HepG2 (cell line): Measurements from ENCODE around the gene LGALS14. TPM values are rescaled to one million over a fixed set of nuclear protein-coding genes. Genes with fewer than 3 reads are reported as not detected.

Source experiments
- ZKSCAN1 ChIP-seq: fragments of 150-350 bp; IDR thresholded peaks from 2 replicates; pipeline ENCODE4 v1.6.1; 2014; ENCODE audit warnings: low read length
- ZNF136 ChIP-seq: sonication (generic); formaldehyde crosslinking; IDR thresholded peaks from 2 replicates; pipeline ENCODE4 v1.8.1; 2022; ENCODE audit warnings: low read depth, mild to moderate bottlenecking, moderate library complexity, missing genetic modification reagents
- polyA plus RNA-seq, 8 experiments: library from polyadenylated mRNA; depleted of rRNA in 3 of 8; stranded (reverse) in 7 of 8; unstranded in 1 of 8; fragments of >200 nt; fragmentation: Illumina TruSeq in 4 of 8; extraction: Trizol in 4 of 8; gene quantifications; 2 replicates each; pipeline versions ENCODE4 v1.2.1 to v1.2.3, GENCODE V29; 2011 to 2016; ENCODE audit warnings: low read depth in 4 of 8, missing spikeins in 1 of 8, mixed read lengths in 1 of 8; ENCODE audit not compliant: insufficient read depth in 1 of 8
- small RNA-seq, 3 experiments: library from RNA; depleted of rRNA; stranded (forward); fragments of <200 nt; gene quantifications; one replicate each; pipeline ENCODE3, GENCODE V24; 2012; ENCODE audit warnings: low read depth in 2 of 3, low replicate concordance in 1 of 3; ENCODE audit not compliant: insufficient read length in 3 of 3, insufficient read depth in 2 of 3
- total RNA-seq, 5 experiments: library from RNA; depleted of rRNA; stranded (reverse); fragments of >200 nt; fragmentation: Illumina TruSeq; extraction: Trizol; gene quantifications; 2 replicates each; pipeline ENCODE4 v1.2.3, GENCODE V29; 2016; ENCODE audit warnings: low read depth in 1 of 5

LGALS14 gene
- total and polyA plus RNA-seq, 2 of the 13 experiments (the other 11 are each of a cell fraction or from before 2014, with no cell fraction given), result not detected

GRCh38 chr19:39754971-39755370, 50.7 kb downstream of the LGALS14 start (continued):
- TF ChIP-seq ZKSCAN1 (no peak), ZNF136 (CRISPR knock-in tag) (no peak)

Small RNA genes lying within 50 kb of the gene (small RNA-seq; reads per million reads assigned to genes)
- gene RPS29P27, result 0 reads per million in 3 experiments

Other genes starting within 250 kb of the LGALS14 start
- gene TIMM50, start 223.6 kb upstream of the LGALS14 start, total RNA-seq (2016; rRNA removed; fragmentation: Illumina TruSeq; extraction: Trizol), result 89.1 and 91.1 TPM in 2 replicates
- gene TIMM50, start 223.6 kb upstream of the LGALS14 start, polyA plus RNA-seq (2011; rRNA removed), result 90.0 and 92.5 TPM in 2 replicates
- 0.35 and 0.53 TPM in 2 replicates for gene DLL3, start 205.5 kb upstream of the LGALS14 start, total RNA-seq (2016; rRNA removed; fragmentation: Illumina TruSeq; extraction: Trizol)
- 0.55 and 0.60 TPM in 2 replicates for gene DLL3, start 205.5 kb upstream of the LGALS14 start, polyA plus RNA-seq (2011; rRNA removed)
- gene SELENOV, start 189.3 kb upstream of the LGALS14 start, total RNA-seq (2016; rRNA removed; fragmentation: Illumina TruSeq; extraction: Trizol), result not detected in 2 replicates
- gene SELENOV, start 189.3 kb upstream of the LGALS14 start, polyA plus RNA-seq (2011; rRNA removed), result not detected in 2 replicates
- gene EID2B, start 171.6 kb upstream of the LGALS14 start, total RNA-seq (2016; rRNA removed; fragmentation: Illumina TruSeq; extraction: Trizol), result 3.6 and 3.7 TPM in 2 replicates
- gene EID2B, start 171.6 kb upstream of the LGALS14 start, polyA plus RNA-seq (2011; rRNA removed), result 2.2 and 2.5 TPM in 2 replicates
- 13.8 and 14.1 TPM in 2 replicates for gene EID2, start 164.3 kb upstream of the LGALS14 start, total RNA-seq (2016; rRNA removed; fragmentation: Illumina TruSeq; extraction: Trizol)
- 3.7 and 5.1 TPM in 2 replicates for gene EID2, start 164.3 kb upstream of the LGALS14 start, polyA plus RNA-seq (2011; rRNA removed)
- gene LGALS13, start 102.0 kb upstream of the LGALS14 start, total RNA-seq (2016; rRNA removed; fragmentation: Illumina TruSeq; extraction: Trizol), result not detected in 2 replicates
- not detected in 2 replicates for gene LGALS13, start 102.0 kb upstream of the LGALS14 start, polyA plus RNA-seq (2011; rRNA removed)
- gene LGALS16, start 48.6 kb upstream of the LGALS14 start, total RNA-seq (2016; rRNA removed; fragmentation: Illumina TruSeq; extraction: Trizol), result not detected in 2 replicates
- not detected in 2 replicates for gene LGALS16, start 48.6 kb upstream of the LGALS14 start, polyA plus RNA-seq (2011; rRNA removed)
- not detected in 2 replicates for gene CLC, start 33.5 kb downstream of the LGALS14 start, total RNA-seq (2016; rRNA removed; fragmentation: Illumina TruSeq; extraction: Trizol)
- gene CLC, start 33.5 kb downstream of the LGALS14 start, polyA plus RNA-seq (2011; rRNA removed), result not detected in 2 replicates
- gene LEUTX, start 74.4 kb downstream of the LGALS14 start, total RNA-seq (2016; rRNA removed; fragmentation: Illumina TruSeq; extraction: Trizol), result not detected in 2 replicates
- not detected in 2 replicates for gene LEUTX, start 74.4 kb downstream of the LGALS14 start, polyA plus RNA-seq (2011; rRNA removed)
- 0.45 and 0.82 TPM in 2 replicates for gene DYRK1B, start 129.7 kb downstream of the LGALS14 start, total RNA-seq (2016; rRNA removed; fragmentation: Illumina TruSeq; extraction: Trizol)
- 1.1 and 1.3 TPM in 2 replicates for gene DYRK1B, start 129.7 kb downstream of the LGALS14 start, polyA plus RNA-seq (2011; rRNA removed)
- 153 and 235 TPM in 2 replicates for gene FBL, start 141.9 kb downstream of the LGALS14 start, total RNA-seq (2016; rRNA removed; fragmentation: Illumina TruSeq; extraction: Trizol)
- gene FBL, start 141.9 kb downstream of the LGALS14 start, polyA plus RNA-seq (2011; rRNA removed), result 408 and 468 TPM in 2 replicates
- 7.0 and 7.2 TPM in 2 replicates for gene FCGBP, start 230.2 kb downstream of the LGALS14 start, total RNA-seq (2016; rRNA removed; fragmentation: Illumina TruSeq; extraction: Trizol)
- gene FCGBP, start 230.2 kb downstream of the LGALS14 start, polyA plus RNA-seq (2011; rRNA removed), result 1.3 and 2.4 TPM in 2 replicates